ENCODE data around the gene HOXD1.

The HOXD1 gene

GRCh38 chr2:176174824-176175708, 13.4 kb upstream of the HOXD1 start:
- H3K4me3 ChIP-seq, result no peak overlapping the region
- DNase-seq (ENCODE audit: low spot score), result no peak
- no peak for TF ChIP-seq CTCF (IDR thresholded peaks at IDR 0.05)
- H3K27ac ChIP-seq, result no peak overlapping the region

- Histone ChIP-seq H3K4me3 (no peak overlapping the region), H3K27ac (no peak overlapping the region)
- DNase-seq (ENCODE audit: low spot score), result no peak
Measured at GRCh38 chr2:176175709-176176607, 12.5 kb upstream of the HOXD1 start.

GRCh38 chr2:176177580-176178037, 10.9 kb upstream of the HOXD1 start:
- H3K27ac ChIP-seq, result peak overlapping the region in 1 of 2 donors; percentile 48

More at GRCh38 chr2:176175709-176176607, 12.5 kb upstream of the HOXD1 start:
- no peak for TF ChIP-seq CTCF (IDR thresholded peaks at IDR 0.05)

GRCh38 chr2:176178038-176178756, 10.3 kb upstream of the HOXD1 start:
- peak overlapping the region in 1 of 2 donors; percentile 48 for H3K27ac ChIP-seq
- peak overlapping the region; percentile 57 for H3K4me3 ChIP-seq
- no peak for TF ChIP-seq CTCF (IDR thresholded peaks at IDR 0.05)
- no peak for DNase-seq (ENCODE audit: low spot score)

More at GRCh38 chr2:176177580-176178037, 10.9 kb upstream of the HOXD1 start:
- H3K4me3 ChIP-seq, result peak overlapping the region; percentile 57
- no peak for TF ChIP-seq CTCF (IDR thresholded peaks at IDR 0.05)
- no peak for DNase-seq (ENCODE audit: low spot score)

- H3K4me3 ChIP-seq, result peak overlapping the region; percentile 57
- H3K27ac ChIP-seq, result peak overlapping the region in 1 of 2 donors; percentile 48
- no peak for TF ChIP-seq CTCF (IDR thresholded peaks at IDR 0.05)
- no peak for DNase-seq (ENCODE audit: low spot score)
Measured at GRCh38 chr2:176178757-176179295, 9.6 kb upstream of the HOXD1 start.

- DNase-seq (ENCODE audit: low spot score), result no peak
- no peak for TF ChIP-seq CTCF (IDR thresholded peaks at IDR 0.05)
- Histone ChIP-seq H3K27ac (no peak overlapping the region), H3K4me3 (no peak overlapping the region)
Measured at GRCh38 chr2:176181551-176181950, 6.9 kb upstream of the HOXD1 start.

All from coronary artery (tissue), 2 donors.